ENCODE measurements around the gene MRPL55. TPM values are rescaled to one million over a fixed set of nuclear protein-coding genes. Genes with fewer than 3 reads are reported as not detected.
A peak's percentile ranks its signal among the peaks of the same experiment; 100 is the strongest.

Gene MRPL55
- total and polyA plus RNA-seq, 2 of the 13 experiments (the other 11 are each of a cell fraction or from before 2014, with no cell fraction given): 58.6 to 92.9 TPM

- TF ChIP-seq ZNF121 (CRISPR knock-in tag; IDR thresholded peaks at IDR 0.05) (no peak), USF2 (IDR thresholded peaks at IDR 0.05; ENCODE audit: low read depth, low read length) (no peak), USF2 (CRISPR knock-in tag; IDR thresholded peaks at IDR 0.05; ENCODE audit: borderline replicate concordance) (no peak), ZNF839 (CRISPR knock-in tag; IDR thresholded peaks at IDR 0.05; ENCODE audit: borderline replicate concordance) (no peak), ZNF558 (CRISPR knock-in tag; IDR thresholded peaks at IDR 0.05; ENCODE audit: borderline replicate concordance) (no peak), LCORL (IDR thresholded peaks at IDR 0.05) (no peak), LCORL (CRISPR knock-in tag; IDR thresholded peaks at IDR 0.05) (no peak)
- FAIRE-seq: no peak
- POLR2A ChIA-PET: no interaction called here
- no peak overlapping the region for H2AFZ ChIP-seq (ENCODE audit: low read length)
- no peaks in the 10 kb centered on the region for H4K20me1 ChIP-seq (ENCODE audit: insufficient read depth, low read length)
- H3K36me3 ChIP-seq (replicated peaks in 1 of 2; ENCODE audit: control insufficient read depth in 1 of 2, insufficient read depth in 2 of 2, low read length in 2 of 2): no peaks in the 10 kb centered on the region
- no peak overlapping the region for H3K4me3 ChIP-seq (replicated peaks in 1 of 3; ENCODE audit: insufficient read depth in 1 of 3, low read depth in 2 of 3, low read length in 3 of 3)
- no peak for ATAC-seq
- no peaks in the 10 kb centered on the region for H3K79me2 ChIP-seq (ENCODE audit: insufficient read depth, low read length)
- no peaks in the 10 kb centered on the region for H3K27me3 ChIP-seq (ENCODE audit: control insufficient read depth in 1 of 2, insufficient read depth in 2 of 2, low read length in 2 of 2)
- H3K27ac ChIP-seq (ENCODE audit: extremely low read length, insufficient read depth, low read length): no peak overlapping the region
- no peaks in the 10 kb centered on the region for H3K9me3 ChIP-seq (ENCODE audit: low read length)
- peaks cover 14% of the 10 kb centered on the region for H3K4me1 ChIP-seq (ENCODE audit: insufficient read depth, low read length)
- intact Hi-C loops (cut with micrococcal nuclease; ENCODE audit: unreplicated experiment): no loop called here
- H3K9ac ChIP-seq (ENCODE audit: insufficient read depth, low read depth, low read length): no peak overlapping the region
- WGBS (ENCODE audit: low lambda C conversion rate): 45% methylated on average over 5 of the region's 5 CpGs
- CTCF ChIA-PET (ENCODE audit: low intra/inter-chr PET ratio, low total read pairs): no interaction called here
- BruUV-seq (replicated peaks): no TSS peak
- DNase-seq (ENCODE audit: low spot score): no peak
- in situ Hi-C loops (cut with HindIII; ENCODE audit: extremely low pct_ligation_motif_present, low pct_unique_long_range_greater_than_20kb): no loop called here
- no peak overlapping the region for H3K4me2 ChIP-seq (ENCODE audit: low read depth, low read length)
These were observed 16.1 kb upstream of the MRPL55 start for GRCh38 chr1:228125185-228125584.

GRCh38 chr1:228123505-228123904 is 14.4 kb upstream of the MRPL55 start:
- CTCF ChIA-PET (ENCODE audit: low intra/inter-chr PET ratio, low total read pairs): no interaction called here
- Histone ChIP-seq H3K36me3 (replicated peaks in 1 of 2; ENCODE audit: control insufficient read depth in 1 of 2, insufficient read depth in 2 of 2, low read length in 2 of 2) (no peaks in the 10 kb centered on the region), H3K4me3 (replicated peaks in 1 of 3; ENCODE audit: insufficient read depth in 1 of 3, low read depth in 2 of 3, low read length in 3 of 3) (no peak overlapping the region), H3K4me2 (ENCODE audit: low read depth, low read length) (peak overlapping the region; percentile 11), H4K20me1 (ENCODE audit: insufficient read depth, low read length) (no peaks in the 10 kb centered on the region), H3K9me3 (ENCODE audit: low read length) (peaks cover 3% of the 10 kb centered on the region), H2AFZ (ENCODE audit: low read length) (no peak overlapping the region), H3K9ac (ENCODE audit: insufficient read depth, low read depth, low read length) (no peak overlapping the region), H3K27me3 (ENCODE audit: control insufficient read depth in 1 of 2, insufficient read depth in 2 of 2, low read length in 2 of 2) (no peaks in the 10 kb centered on the region), H3K4me1 (ENCODE audit: insufficient read depth, low read length) (peaks cover 14% of the 10 kb centered on the region), H3K27ac (ENCODE audit: extremely low read length, insufficient read depth, low read length) (no peak overlapping the region), H3K79me2 (ENCODE audit: insufficient read depth, low read length) (no peaks in the 10 kb centered on the region)
- BruUV-seq (replicated peaks): no TSS peak
- DNase-seq (ENCODE audit: low spot score) (no peak), ATAC-seq (no peak), FAIRE-seq (no peak)
- intact Hi-C loops (cut with micrococcal nuclease; ENCODE audit: unreplicated experiment) (no loop called here), in situ Hi-C loops (cut with HindIII; ENCODE audit: extremely low pct_ligation_motif_present, low pct_unique_long_range_greater_than_20kb) (no loop called here)
- TF ChIP-seq FOSL2 (CRISPR knock-in tag; IDR thresholded peaks at IDR 0.05) (peak; percentile 38; the same call in 1 of the 2 replicates), DNMT3B (CRISPR knock-in tag; conservative IDR thresholded peaks at IDR 0.05) (no peak), SOX5 (CRISPR knock-in tag; IDR thresholded peaks at IDR 0.05; ENCODE audit: borderline replicate concordance) (no peak), RBAK (CRISPR knock-in tag; IDR thresholded peaks at IDR 0.05) (peak; percentile 89), HNRNPH1 (optimal IDR thresholded peaks at IDR 0.05; ENCODE audit: low read depth, low read length) (no peak)
- POLR2A ChIA-PET: interaction anchor here (0.9 to 3.7 kb wide), 2 partner anchors 13 to 42 kb away, joined by 4 to 11 read pairs; partner anchors contain the start of gene IBA57
- 3% methylated on average over 2 of the region's 2 CpGs for WGBS (ENCODE audit: low lambda C conversion rate)

Measured in HepG2 (cell line).